Measurements from ENCODE around the gene NFE2L3.
"Not testable (repeated sequence)": the region's sequence is repeated elsewhere in the genome, so short reads cannot be mapped to it uniquely, and the experiment has no call there.

Gene NFE2L3, protein sequence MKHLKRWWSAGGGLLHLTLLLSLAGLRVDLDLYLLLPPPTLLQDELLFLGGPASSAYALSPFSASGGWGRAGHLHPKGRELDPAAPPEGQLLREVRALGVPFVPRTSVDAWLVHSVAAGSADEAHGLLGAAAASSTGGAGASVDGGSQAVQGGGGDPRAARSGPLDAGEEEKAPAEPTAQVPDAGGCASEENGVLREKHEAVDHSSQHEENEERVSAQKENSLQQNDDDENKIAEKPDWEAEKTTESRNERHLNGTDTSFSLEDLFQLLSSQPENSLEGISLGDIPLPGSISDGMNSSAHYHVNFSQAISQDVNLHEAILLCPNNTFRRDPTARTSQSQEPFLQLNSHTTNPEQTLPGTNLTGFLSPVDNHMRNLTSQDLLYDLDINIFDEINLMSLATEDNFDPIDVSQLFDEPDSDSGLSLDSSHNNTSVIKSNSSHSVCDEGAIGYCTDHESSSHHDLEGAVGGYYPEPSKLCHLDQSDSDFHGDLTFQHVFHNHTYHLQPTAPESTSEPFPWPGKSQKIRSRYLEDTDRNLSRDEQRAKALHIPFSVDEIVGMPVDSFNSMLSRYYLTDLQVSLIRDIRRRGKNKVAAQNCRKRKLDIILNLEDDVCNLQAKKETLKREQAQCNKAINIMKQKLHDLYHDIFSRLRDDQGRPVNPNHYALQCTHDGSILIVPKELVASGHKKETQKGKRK

DNA sequence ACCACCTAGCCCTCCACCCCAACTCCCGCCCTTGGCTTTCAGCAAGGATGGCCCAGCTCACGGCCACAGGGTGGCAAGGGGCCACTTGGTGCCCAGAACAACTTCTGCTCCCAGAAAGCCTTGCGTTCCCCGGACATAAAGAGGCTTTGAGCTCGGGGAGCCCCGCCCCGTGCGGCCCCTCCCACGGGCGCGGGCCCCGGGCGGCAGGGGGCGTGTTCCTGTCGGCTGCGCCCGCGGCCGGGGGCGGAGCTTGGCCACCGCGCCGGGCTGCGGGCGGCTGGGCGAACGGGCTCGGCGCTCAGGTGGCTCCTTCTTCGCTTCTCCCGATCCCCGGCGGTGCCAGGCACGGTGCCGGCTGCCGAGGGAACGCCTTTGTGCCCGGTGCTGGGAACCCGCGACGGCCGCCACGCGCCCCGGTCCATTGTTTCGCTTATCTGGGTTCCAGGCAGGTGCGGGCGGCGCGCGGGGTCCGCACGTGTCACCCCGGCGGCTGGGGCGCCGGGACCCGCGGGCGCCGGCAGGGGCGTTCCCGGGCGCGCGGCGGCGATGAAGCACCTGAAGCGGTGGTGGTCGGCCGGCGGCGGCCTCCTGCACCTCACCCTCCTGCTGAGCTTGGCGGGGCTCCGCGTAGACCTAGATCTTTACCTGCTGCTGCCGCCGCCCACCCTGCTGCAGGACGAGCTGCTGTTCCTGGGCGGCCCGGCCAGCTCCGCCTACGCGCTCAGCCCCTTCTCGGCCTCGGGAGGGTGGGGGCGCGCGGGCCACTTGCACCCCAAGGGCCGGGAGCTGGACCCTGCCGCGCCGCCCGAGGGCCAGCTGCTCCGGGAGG is at the start of gene NFE2L3:
TSS of gene NFE2L3 (plus strand) at position 246 of the 829 bp plus-strand sequence. CDS start at position 547, 301 bp downstream.
- peak; percentile 59 for DNase-seq

GRCh38 chr7:26103596-26103995 is 48.4 kb upstream of the NFE2L3 start:
- DNase-seq = no peak

- no peak for DNase-seq
These were observed 46.8 kb upstream of the NFE2L3 start for GRCh38 chr7:26105236-26105635.

GRCh38 chr7:26105931-26106330 is 46.1 kb upstream of the NFE2L3 start:
- no peak for DNase-seq

DNA sequence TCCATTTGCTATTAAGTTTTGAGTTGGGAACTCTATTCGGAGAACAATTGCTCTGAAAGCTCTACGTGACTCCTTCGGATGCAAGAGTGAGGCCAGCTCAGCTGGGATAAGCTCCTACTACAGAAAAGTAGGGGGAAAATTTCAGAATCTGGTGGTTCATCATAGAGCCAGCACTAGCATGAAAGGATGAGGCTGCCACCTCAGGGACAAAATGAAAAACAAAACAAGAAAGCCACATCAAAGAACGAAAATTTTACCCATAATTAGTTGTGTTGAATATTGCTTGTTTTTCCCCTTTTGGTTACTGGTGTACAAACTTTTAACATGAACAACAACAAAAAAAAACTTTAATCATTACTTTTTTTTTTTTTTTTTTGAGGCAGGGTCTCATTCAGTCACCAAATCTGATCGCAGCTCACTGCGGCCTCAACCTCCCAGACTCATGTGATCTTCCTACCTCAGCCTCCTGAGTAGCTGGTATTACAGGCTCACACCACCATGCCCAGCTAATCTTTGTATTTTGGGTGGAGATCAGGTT is 39.7 kb upstream of the NFE2L3 start:
- no peak for DNase-seq

DNA sequence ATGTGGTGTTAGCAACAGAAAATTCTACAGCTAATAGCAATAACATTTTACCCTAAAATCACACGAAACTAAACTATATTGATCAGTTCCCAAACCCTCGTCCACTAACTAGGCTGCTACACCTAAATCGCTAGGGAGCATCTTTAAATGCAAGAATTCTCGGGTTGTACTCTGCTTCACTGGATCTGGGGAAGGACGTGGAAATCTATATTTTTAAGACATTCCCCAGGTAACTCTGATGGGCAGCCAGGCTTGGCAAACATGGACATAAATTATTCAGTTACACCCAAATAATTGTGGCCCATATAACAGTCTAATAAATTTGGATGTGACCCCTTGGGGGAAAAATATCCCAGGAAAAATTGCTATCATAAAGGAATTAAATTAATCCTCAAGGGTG is 36.3 kb upstream of the NFE2L3 start:
- no peak for DNase-seq

GRCh38 chr7:26117142-26117807 is 34.7 kb upstream of the NFE2L3 start:
- DNase-seq = no peak

GRCh38 chr7:26117970-26118369 is 34.0 kb upstream of the NFE2L3 start:
- DNase-seq = no peak

DNA sequence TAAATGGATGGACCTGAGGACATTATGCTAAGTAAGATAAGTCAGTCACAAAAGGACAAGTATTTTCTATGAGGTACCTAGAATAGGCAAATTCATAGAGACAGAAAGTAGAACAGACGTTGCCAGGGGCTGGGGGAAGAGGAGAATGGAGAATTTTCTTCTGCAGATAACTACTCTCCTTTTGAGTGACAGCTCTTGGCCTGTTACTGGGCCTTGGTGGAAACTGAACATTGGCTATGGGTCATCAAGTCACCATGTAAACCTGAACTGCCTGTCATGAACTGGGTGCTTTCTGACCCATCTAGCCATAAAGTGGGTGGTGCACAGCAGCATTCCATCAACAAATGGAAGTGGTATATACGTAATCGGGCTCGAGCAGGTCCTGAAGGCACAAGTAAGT is 29.3 kb upstream of the NFE2L3 start:
- DNase-seq = no peak

DNA sequence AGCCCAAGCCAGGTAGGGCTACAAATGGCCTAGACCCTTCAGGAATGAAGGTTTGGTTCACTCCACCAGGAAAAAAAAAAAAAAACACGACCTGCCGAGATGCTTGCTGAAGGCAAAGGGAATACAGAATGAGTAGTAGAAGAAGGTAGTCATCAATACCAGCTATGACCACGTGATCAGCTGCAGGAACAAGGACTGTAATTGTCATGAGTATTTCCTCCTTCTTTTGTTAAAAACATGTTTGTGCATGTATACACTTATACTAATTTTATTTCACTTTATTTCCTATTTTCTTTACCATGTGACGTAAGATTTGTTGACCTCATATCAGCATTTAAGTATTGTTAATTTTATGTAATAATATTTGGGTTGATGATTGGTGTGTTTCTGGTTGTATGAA is 27.2 kb upstream of the NFE2L3 start:
- DNase-seq = not testable (repeated sequence)

DNA sequence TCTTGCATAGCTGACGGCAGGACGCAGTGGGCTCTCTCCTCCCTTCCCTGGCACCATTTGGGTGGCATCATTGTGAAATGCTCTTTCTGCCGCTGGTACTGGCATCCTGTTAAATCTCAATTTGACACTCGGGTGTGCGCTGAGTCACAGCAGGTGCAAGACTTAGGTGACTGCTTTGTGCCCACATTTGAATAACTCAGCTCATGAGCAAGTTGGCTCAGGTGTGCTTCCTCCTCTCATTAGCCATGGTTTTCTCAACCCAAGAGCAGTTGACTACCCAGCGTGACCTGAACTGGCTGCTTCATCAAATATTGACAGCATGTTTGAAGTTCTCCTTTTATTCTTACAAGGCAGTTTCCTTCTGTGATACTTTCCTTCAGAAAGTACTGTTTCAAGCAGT is 24.6 kb upstream of the NFE2L3 start:
- no peak for DNase-seq

- DNase-seq = no peak
These were observed 20.9 kb upstream of the NFE2L3 start for GRCh38 chr7:26131056-26131589.

DNA sequence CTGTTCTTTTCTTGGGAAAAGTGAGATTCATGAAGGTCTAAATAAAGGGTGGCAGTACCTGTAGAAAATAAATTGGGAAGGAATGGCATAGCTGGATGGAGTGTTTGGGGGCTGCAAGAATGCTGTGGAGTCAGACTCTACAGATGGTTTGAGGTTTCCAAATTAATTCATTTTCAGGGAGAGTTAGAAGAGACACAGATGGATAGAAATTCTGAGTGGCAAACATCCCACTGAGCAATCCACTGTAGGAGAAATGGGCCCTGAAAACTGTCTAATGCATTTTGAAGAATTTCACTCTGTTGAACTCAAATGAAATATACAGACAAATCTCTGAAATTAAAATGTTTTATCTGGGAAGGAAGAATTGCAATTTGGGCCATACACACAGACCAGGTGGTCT is 16.9 kb upstream of the NFE2L3 start:
- DNase-seq = no peak

DNA sequence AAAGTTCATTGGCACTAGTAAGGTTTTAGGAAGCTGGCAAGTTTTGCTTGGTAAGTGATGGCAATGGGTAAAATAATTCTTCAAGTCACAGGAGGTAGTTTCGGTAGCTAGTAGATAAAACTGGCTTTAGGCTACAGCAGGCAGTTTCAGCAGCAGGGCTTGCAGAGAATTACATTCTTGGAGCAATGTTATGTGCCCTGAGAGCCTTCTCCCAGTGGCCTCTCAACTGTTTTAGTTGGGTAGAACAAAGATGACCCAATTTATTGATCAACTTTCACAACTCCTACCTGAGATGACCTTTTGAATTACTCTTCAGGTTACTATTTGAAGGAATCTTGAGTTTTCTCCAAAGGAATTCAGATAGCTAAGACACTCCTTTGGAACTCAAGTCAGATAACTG is 16.4 kb upstream of the NFE2L3 start:
- DNase-seq = no peak

DNA sequence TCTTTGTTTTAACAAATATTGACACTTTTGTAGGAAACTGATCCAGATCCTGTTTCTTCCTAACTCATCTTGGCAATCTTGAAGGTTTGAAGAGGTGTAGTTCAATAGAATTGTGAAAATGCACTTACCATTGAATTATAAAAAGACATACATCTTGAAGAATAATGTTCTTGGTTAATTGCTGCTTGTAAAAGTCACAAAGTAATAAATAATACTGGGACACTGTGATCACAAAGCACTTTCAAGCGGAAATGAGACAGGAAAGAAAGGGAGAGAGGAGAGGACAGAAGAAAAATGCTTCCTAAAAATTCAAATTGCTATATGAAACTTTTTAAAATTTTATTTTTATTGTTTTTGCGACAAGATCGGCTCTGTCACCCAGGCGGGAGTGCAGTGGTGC is 15.2 kb upstream of the NFE2L3 start:
- no peak for DNase-seq

GRCh38 chr7:26140380-26140779 is 11.6 kb upstream of the NFE2L3 start:
- no peak for DNase-seq

GRCh38 chr7:26141077-26141476 is 10.9 kb upstream of the NFE2L3 start:
- no peak for DNase-seq

DNA sequence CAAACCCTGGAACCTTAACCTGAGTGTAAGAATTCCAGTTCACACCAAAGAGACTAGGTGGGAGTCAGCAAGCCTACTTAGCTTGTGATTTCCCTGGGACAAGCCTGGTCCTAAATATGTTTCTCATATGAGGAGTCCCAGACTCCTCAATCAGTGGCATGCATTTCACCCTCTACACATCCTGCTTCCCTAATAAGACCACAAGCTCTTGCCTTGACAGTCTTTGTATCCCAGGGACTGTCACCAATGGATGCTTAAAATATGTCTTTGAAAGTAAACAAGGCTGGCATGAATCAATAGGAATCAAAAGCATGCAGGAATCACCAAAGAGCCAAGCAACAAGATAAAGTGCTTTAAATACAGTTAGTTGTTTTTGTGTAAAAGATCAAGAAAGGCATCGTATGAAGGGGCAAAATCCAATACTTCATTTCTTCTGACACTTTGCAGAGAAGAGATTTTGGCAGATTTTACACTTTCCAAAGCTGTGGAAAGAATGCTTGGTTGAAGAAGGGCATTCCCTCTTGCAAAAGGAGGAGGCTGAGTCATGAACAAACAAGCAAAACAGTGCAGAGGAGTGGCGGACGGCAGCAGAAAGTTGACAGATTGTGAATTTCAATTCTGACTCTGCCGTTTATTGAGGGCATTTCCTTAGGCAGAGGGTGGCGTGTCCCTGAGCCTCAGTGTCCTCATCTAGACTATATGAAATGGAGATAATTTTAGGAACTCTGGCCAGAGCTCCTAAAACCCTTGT is 8.5 kb upstream of the NFE2L3 start:
- no peak for DNase-seq

GRCh38 chr7:26144184-26145080 is 7.6 kb upstream of the NFE2L3 start:
- DNase-seq = no peak

GRCh38 chr7:26145238-26145637 is 6.8 kb upstream of the NFE2L3 start:
- no peak for DNase-seq

GRCh38 chr7:26147030-26147429 is 5.0 kb upstream of the NFE2L3 start:
- DNase-seq = no peak
